Prostate gland (tissue), 2 donors: ENCODE measurements around the gene OR6V1. TPM values are rescaled to one million over a fixed set of nuclear protein-coding genes. Genes with fewer than 3 reads are reported as not detected.

Experiments used
- DNase-seq: peaks from one replicate; pipeline ENCODE4 v3.0.0-alpha.2; 2019; ENCODE audit warnings: low spot score
- H3K27ac ChIP-seq, 2 donors: fragments of 200-600 bp; sonication (generic); 2 replicates each; pipeline ENCODE4 v1.5.1; 2017 to 2019
- H3K27me3 ChIP-seq: fragments of 200-600 bp; sonication (generic); replicated peaks from 2 replicates; pipeline ENCODE4 v1.5.1; 2019; ENCODE audit not compliant: insufficient read depth
- H3K36me3 ChIP-seq, 2 donors: fragments of 200-600 bp; sonication (generic); 1 replicate in 1 of 2; 2 replicates in 1 of 2; pipeline versions ENCODE4 v1.5.1 to v1.8.1; 2017 to 2019
- H3K4me1 ChIP-seq: fragments of 200-600 bp; sonication (generic); replicated peaks from 2 replicates; pipeline ENCODE4 v1.5.1; 2019
- H3K4me3 ChIP-seq, 2 donors: fragments of 200-600 bp; sonication (generic); 2 replicates each; pipeline ENCODE4 v1.5.1; 2017 to 2019
- H3K9me3 ChIP-seq: fragments of 200-600 bp; sonication (generic); 2 replicates; pipeline ENCODE4 v1.5.1; 2017
- CTCF ChIP-seq, 4 experiments: fragments of 200-600 bp in 2 of 4; fragments of 450-650 bp in 2 of 4; sonication (generic) in 2 of 4; IDR thresholded peaks; 1 replicate in 3 of 4; 2 replicates in 1 of 4; pipeline ENCODE4 v1.5.1; 2016 to 2019; ENCODE audit warnings: antibody characterized with exemption in 4 of 4, mild to moderate bottlenecking in 2 of 4, moderate library complexity in 2 of 4
- POLR2A ChIP-seq: fragments of 450-650 bp; IDR thresholded peaks from one replicate; pipeline ENCODE4 v1.6.1; 2016; ENCODE audit warnings: antibody characterized with exemption, mild to moderate bottlenecking
- POLR2AphosphoS5 ChIP-seq: sonication (generic); formaldehyde crosslinking; IDR thresholded peaks from one replicate; pipeline ENCODE4 v1.6.1; 2017; ENCODE audit warnings: antibody characterized with exemption
- WGBS: methylation state at CpG from one replicate; pipeline ENCODE4 v1.1.5; 2018; 5-methylcytosine and 5-hydroxymethylcytosine counted together
- intact Hi-C: fragments of 100-400 bp; cut with DNase I; formaldehyde crosslinking; loops from one replicate; pipeline ENCODE4 v1.14.2; 2022
- total RNA-seq, 2 donors: library from RNA; depleted of rRNA; stranded (reverse); fragments of >200 nt; gene quantifications; one replicate each; pipeline ENCODE4 v1.1.0, GENCODE V29; 2016

Gene OR6V1
- total RNA-seq, result not detected

GRCh38 chr7:143052041-143052440, at the start of gene OR6V1:
Gene OR6V1, plus strand, starts transcription at chr7:143052341. Its CDS starts 0 bp downstream, at chr7:143052341.
- Histone ChIP-seq H3K4me1 (no peaks in the 10 kb centered on the region), H3K27me3 (no peaks in the 10 kb centered on the region), H3K36me3 (no peaks in the 10 kb centered on the region), H3K27ac (no peak within 1 kb of the TSS), H3K9me3 (no peaks in the 10 kb centered on the region), H3K4me3 (no peak within 1 kb of the TSS)
- no peak for DNase-seq
- WGBS, result 93% methylated on average over 4 of the region's 4 CpGs
- no peak for TF ChIP-seq POLR2A
- no peak for TF ChIP-seq POLR2AphosphoS5
- no peak for TF ChIP-seq CTCF (IDR thresholded peaks at IDR 0.05)
- intact Hi-C loops, result no loop called here

- no peaks in the 10 kb centered on the region for H3K27me3 ChIP-seq
- peak overlapping the region in 1 of 2 donors; percentile 5 for H3K4me3 ChIP-seq
- no peaks in the 10 kb centered on the region for H3K36me3 ChIP-seq
- H3K27ac ChIP-seq, result no peak overlapping the region
- TF ChIP-seq POLR2A, result no peak
- peak; percentile 36 for TF ChIP-seq POLR2AphosphoS5
- TF ChIP-seq CTCF (IDR thresholded peaks at IDR 0.05), result no peak
- no peaks in the 10 kb centered on the region for H3K9me3 ChIP-seq
- no peaks in the 10 kb centered on the region for H3K4me1 ChIP-seq
- intact Hi-C loops, result loop anchor here (2.0 kb wide), 1 partner anchor 148 kb away; the partner anchor contains the start of gene EPHB6
- DNase-seq, result peak; percentile 84
- WGBS, result 52% methylated on average over 5 of the region's 5 CpGs
These were observed 49.2 kb upstream of the OR6V1 start for GRCh38 chr7:143002898-143003297.

GRCh38 chr7:143003393-143004051, 48.6 kb upstream of the OR6V1 start:
- no peaks in the 10 kb centered on the region for H3K36me3 ChIP-seq
- TF ChIP-seq POLR2A (no peak), POLR2AphosphoS5 (peak; percentile 19), CTCF (IDR thresholded peaks at IDR 0.05) (peak; percentile 40 to 81 (median 78))
- intact Hi-C loops, result loop anchor here (2.0 kb wide), 1 partner anchor 149 kb away; the partner anchor contains the start of gene EPHB6
- H3K27ac ChIP-seq, result no peak overlapping the region
- no peaks in the 10 kb centered on the region for H3K27me3 ChIP-seq
- no peaks in the 10 kb centered on the region for H3K9me3 ChIP-seq
- peak; percentile 12 for DNase-seq
- no peaks in the 10 kb centered on the region for H3K4me1 ChIP-seq
- H3K4me3 ChIP-seq, result peak overlapping the region in 1 of 2 donors; percentile 5
- 19% methylated on average over 6 of the region's 6 CpGs for WGBS

- Histone ChIP-seq H3K4me1 (no peaks in the 10 kb centered on the region), H3K27ac (no peak overlapping the region), H3K9me3 (no peaks in the 10 kb centered on the region), H3K36me3 (no peaks in the 10 kb centered on the region), H3K27me3 (no peaks in the 10 kb centered on the region), H3K4me3 (no peak overlapping the region)
- intact Hi-C loops, result no loop called here
- no peak for DNase-seq
- TF ChIP-seq POLR2A (no peak), CTCF (IDR thresholded peaks at IDR 0.05) (no peak), POLR2AphosphoS5 (no peak)
- 73% methylated on average over 6 of the region's 6 CpGs for WGBS
These were observed 46.4 kb upstream of the OR6V1 start for GRCh38 chr7:143005632-143006260.
